Measurements from ENCODE around the gene TRIM50. TPM values are rescaled to one million over a fixed set of nuclear protein-coding genes. Genes with fewer than 3 reads are reported as not detected.

The TRIM50 gene
- total and polyA plus RNA-seq, 2 of the 4 experiments (the other 2 are of a cell fraction), result not detected

GRCh38 chr7:73308665-73309214 lies 19.1 kb downstream of the TRIM50 start, which contains the start of gene NSUN5:
TSS of gene NSUN5 (minus strand) at chr7:73308826. CDS start at chr7:73308790, 36 bp downstream.
- peak within 1 kb of the TSS; percentile 93 for H2AFZ ChIP-seq (replicated peaks; ENCODE audit: low read length, poor library complexity)
- H3K4me2 ChIP-seq (ENCODE audit: low read depth, low read length), result peak within 1 kb of the TSS; percentile 76
- intact Hi-C loops (cut with micrococcal nuclease) (no loop called here), dilution Hi-C loops (cut with HindIII; ENCODE audit: low sequenced_read_pairs, unreplicated experiment) (no loop called here), in situ Hi-C loops (cut with MboI; ENCODE audit: low sequenced_read_pairs) (no loop called here)
- H3K14ac ChIP-seq (replicated peaks; ENCODE audit: low read depth, low read length), result peak within 1 kb of the TSS; percentile 85
- ChIA-PET POLR2A (ENCODE audit: unreplicated experiment) (no interaction called here), CTCF (no interaction called here)
- no peak within 1 kb of the TSS for H3K18ac ChIP-seq (ENCODE audit: low read depth, low read length)
- no peak within 1 kb of the TSS; the same call in 1 of the 2 replicates for H3K56ac ChIP-seq (ENCODE audit: extremely low read depth, insufficient read depth, low read length)
- H3K9me3 ChIP-seq (ENCODE audit: control insufficient read depth, insufficient read depth, low read length), result no peaks in the 10 kb centered on the region
- H3K23ac ChIP-seq (ENCODE audit: low read depth, low read length), result peak within 1 kb of the TSS; percentile 82
- no peaks in the 10 kb centered on the region for H3K27me3 ChIP-seq (ENCODE audit: control insufficient read depth, insufficient read depth, low read length)
- H2AK5ac ChIP-seq (ENCODE audit: low read depth, low read length), result peak within 1 kb of the TSS; percentile 86; the same call in 1 of the 2 replicates
- H4K20me1 ChIP-seq (ENCODE audit: insufficient read depth, low read length), result no peaks in the 10 kb centered on the region
- BruUV-seq (replicated peaks), result no TSS peak
- H2BK15ac ChIP-seq (ENCODE audit: low read depth, low read length), result no peak within 1 kb of the TSS
- WGBS, 2 experiments (ENCODE audit: extremely low coverage in 2 of 2, insufficient read length in 1 of 2), result 0% methylated on average over 6 of the region's 40 CpGs; no CpG with 5 or more reads in 1 of the 2 experiments
- peak within 1 kb of the TSS; percentile 1; the same call in 1 of the 2 replicates for H2BK120ac ChIP-seq (ENCODE audit: low read depth, low read length)
- peak within 1 kb of the TSS; percentile 90 for H3K4ac ChIP-seq (ENCODE audit: low read depth, low read length)
- H3K36me3 ChIP-seq (ENCODE audit: control insufficient read depth, insufficient read depth, low read length), result peaks cover 17% of the 10 kb centered on the region
- H3K4me3 ChIP-seq (ENCODE audit: insufficient read depth, low read depth, low read length), result peak within 1 kb of the TSS; percentile 68
- no peak within 1 kb of the TSS for H2BK5ac ChIP-seq (ENCODE audit: low read depth, low read length, poor library complexity, severe bottlenecking)
- H3K9me1 ChIP-seq (ENCODE audit: insufficient read depth, low read length), result peaks cover 9% of the 10 kb centered on the region; the same call in 1 of the 2 replicates
- no peak within 1 kb of the TSS for H2BK20ac ChIP-seq (ENCODE audit: low read depth, low read length)
- peak within 1 kb of the TSS; percentile 82; the same call in 1 of the 2 replicates for H4K91ac ChIP-seq (ENCODE audit: insufficient read depth, low read depth, low read length)
- peak within 1 kb of the TSS; percentile 63 for H3K27ac ChIP-seq (ENCODE audit: insufficient read depth, low read length)
- peaks cover 3% of the 10 kb centered on the region; the same call in 1 of the 2 replicates for H3K4me1 ChIP-seq (ENCODE audit: control insufficient read depth, insufficient read depth, low read length)
- H3K79me1 ChIP-seq (ENCODE audit: low read depth in 1 of 2, low read length in 2 of 2), result peaks cover 13 to 32% of the 10 kb centered on the region in 2 experiments
- peak within 1 kb of the TSS; percentile 71 for H3K9ac ChIP-seq (ENCODE audit: low read depth, low read length)
- H4K8ac ChIP-seq (ENCODE audit: low read depth in 2 of 2, low read length in 2 of 2), result peak within 1 kb of the TSS; percentile 98 to 100
- 0 out of 2 replicates have a peak, but pooled peaks have one; percentile 18 for TF ChIP-seq MAZ (IDR thresholded peaks at IDR 0.05; ENCODE audit: borderline replicate concordance, low read depth, low read length)
- no peak for TF ChIP-seq NFE2L2 (IDR thresholded peaks at IDR 0.05; ENCODE audit: low read depth, low read length)
- TF ChIP-seq MXI1 (IDR thresholded peaks at IDR 0.05; ENCODE audit: borderline replicate concordance, low read depth, low read length), result peak; percentile 70; the same call in 1 of the 2 replicates
- ATAC-seq (ENCODE audit: low read depth) (peak; percentile 88), DNase-seq (peak; percentile 48)
- H4K5ac ChIP-seq (ENCODE audit: low read depth, low read length), result peak within 1 kb of the TSS; percentile 93
- H2AK9ac ChIP-seq (replicated peaks; ENCODE audit: low read depth, low read length, poor library complexity), result peak within 1 kb of the TSS; percentile 84
